Measurements from ENCODE around the gene ITIH2.
"Not testable (repeated sequence)": the region's sequence is repeated elsewhere in the genome, so short reads cannot be mapped to it uniquely, and the experiment has no call there.

GRCh38 chr10:7711075-7711474 is 8.0 kb downstream of the ITIH2 start:
- not testable (repeated sequence) for TF ChIP-seq EP300, CTCF, POLR2A (IDR thresholded peaks at IDR 0.05)

All from stomach (tissue), 4 donors.